GM08714 (cell line): ENCODE data around the gene NECTIN3.

ENCODE experiments used
- H3K4me3 ChIP-seq: fragments of 200-500 bp; sonication (Bioruptor generic); 2 replicates; pipeline ENCODE4 v1.5.1; 2014; ENCODE audit warnings: mild to moderate bottlenecking, low read length, inconsistent platforms
- ZNF274 ChIP-seq: IDR thresholded peaks from 2 replicates; pipeline ENCODE4 v1.6.1; 2012; ENCODE audit warnings: mild to moderate bottlenecking, low read depth, low read length

NECTIN3 gene, protein sequence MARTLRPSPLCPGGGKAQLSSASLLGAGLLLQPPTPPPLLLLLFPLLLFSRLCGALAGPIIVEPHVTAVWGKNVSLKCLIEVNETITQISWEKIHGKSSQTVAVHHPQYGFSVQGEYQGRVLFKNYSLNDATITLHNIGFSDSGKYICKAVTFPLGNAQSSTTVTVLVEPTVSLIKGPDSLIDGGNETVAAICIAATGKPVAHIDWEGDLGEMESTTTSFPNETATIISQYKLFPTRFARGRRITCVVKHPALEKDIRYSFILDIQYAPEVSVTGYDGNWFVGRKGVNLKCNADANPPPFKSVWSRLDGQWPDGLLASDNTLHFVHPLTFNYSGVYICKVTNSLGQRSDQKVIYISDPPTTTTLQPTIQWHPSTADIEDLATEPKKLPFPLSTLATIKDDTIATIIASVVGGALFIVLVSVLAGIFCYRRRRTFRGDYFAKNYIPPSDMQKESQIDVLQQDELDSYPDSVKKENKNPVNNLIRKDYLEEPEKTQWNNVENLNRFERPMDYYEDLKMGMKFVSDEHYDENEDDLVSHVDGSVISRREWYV

GRCh38 chr3:111071257-111072030 is at the start of gene NECTIN3:
Gene NECTIN3, plus strand, starts transcription at chr3:111071816. Its CDS starts 202 bp downstream, at chr3:111072018.
- peak within 1 kb of the TSS; percentile 50 for H3K4me3 ChIP-seq
- no peak for TF ChIP-seq ZNF274

GRCh38 chr3:111027868-111028267 is 43.7 kb upstream of the NECTIN3 start:
- no peak overlapping the region for H3K4me3 ChIP-seq
- no peak for TF ChIP-seq ZNF274

DNA sequence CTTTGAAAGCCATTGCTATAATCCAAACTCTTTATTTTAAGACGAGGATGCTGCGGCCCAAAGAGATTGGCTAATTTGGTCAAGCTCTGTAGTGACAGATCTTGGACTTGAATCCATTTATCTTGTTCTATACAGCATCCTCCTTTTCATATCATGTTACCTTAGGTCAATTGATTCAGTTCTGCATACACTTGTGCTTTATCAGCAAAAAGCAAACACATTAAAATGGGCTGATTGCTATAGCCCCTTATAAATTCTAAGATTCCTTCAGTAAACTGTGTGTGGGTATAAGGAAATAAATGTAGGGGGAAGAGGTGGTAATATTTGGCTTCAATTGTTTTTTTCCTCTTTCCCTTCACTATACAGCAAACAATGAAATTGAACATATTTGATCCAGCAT is 40.1 kb upstream of the NECTIN3 start:
- H3K4me3 ChIP-seq = no peak overlapping the region
- no peak for TF ChIP-seq ZNF274

DNA sequence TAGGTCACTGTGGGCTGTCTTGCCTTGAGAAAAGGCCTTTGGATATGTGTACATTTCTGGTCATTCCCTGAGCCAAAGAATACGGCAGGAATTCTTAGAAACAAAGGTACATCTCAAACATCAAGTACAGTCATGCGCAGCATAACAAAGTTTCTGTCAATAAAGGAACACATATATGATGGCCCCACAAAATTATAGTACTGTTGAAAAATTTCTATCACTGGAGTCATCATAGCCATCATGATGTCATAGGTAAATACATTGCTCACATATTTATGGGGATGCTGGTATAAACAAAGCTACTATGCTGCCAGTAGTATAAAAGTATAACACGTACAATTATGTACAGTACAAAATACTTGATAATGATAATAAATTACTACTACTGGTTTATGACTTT is 38.9 kb upstream of the NECTIN3 start:
- TF ChIP-seq ZNF274 = no peak

DNA sequence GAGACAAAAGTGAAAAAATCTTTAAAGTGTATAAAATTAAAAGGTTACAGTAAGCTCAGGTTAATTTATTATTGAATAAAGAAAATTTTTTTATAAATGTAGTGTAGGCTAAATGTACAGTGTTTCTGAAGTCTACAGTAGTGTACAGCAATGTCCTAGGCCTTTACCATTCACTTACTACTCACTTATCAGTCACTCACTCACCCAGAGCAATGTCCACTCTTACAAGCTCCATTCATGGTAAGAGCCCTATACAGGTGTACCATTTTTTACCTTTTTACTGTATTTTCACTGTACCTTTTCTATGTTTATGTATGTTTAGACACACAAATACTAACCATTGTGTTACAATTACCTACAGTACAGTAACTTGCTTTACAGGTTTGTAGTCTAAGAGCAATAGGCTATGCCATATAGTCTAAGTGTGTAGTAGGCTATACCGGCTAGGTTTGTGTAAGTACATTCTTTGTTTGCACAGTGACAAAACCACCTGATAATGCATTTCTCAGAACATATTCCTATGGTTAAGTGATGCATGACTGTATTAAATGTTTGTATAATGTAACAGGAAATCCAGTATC is 38.1 kb upstream of the NECTIN3 start:
- H3K4me3 ChIP-seq = no peak overlapping the region
- no peak for TF ChIP-seq ZNF274

More for the DNA sequence above, 38.9 kb upstream of the NECTIN3 start:
- H3K4me3 ChIP-seq = no peak overlapping the region

DNA sequence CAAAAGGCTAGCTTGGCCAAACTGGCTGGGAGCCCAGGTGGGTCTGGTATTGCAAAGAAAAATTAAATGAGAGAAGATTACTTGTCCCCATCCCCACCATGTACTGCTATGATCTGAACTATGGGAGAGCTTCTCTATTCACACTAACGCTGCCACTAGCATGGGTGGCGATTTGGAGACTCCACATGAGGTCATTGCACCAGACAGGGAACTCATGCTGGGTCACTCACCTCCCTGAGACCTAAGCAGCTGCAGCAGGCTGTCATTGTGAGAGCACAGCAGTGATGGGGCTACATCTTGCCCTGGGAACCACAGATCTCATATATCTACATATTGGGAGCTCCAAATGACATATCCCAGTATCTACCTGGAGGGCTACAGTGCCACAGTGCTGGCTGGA is 36.3 kb upstream of the NECTIN3 start:
- H3K4me3 ChIP-seq = no peak overlapping the region
- no peak for TF ChIP-seq ZNF274

- H3K4me3 ChIP-seq = no peak overlapping the region
Observed at GRCh38 chr3:111035902-111036301, 35.7 kb upstream of the NECTIN3 start.

DNA sequence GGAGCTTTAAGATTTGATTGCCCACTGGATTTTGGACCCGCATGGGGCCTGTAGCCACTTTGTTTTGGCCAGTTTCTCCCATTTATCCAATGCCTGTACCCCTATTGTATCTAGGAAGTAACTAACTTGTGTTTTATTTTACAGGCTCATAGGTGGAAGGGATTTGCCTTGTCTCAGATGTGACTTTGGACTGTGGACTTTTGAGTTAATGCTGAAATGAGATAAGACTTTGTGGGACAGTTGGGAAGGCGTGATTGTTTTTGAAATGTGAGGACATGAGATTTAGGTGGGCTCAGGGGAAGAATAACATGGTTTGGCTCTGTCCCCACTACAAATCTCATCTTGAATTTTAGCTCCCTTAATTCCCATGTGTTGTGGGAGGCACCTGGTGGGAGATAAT is 30.7 kb upstream of the NECTIN3 start:
- H3K4me3 ChIP-seq = no peak overlapping the region
- TF ChIP-seq ZNF274 = no peak

More at GRCh38 chr3:111035902-111036301, 35.7 kb upstream of the NECTIN3 start:
- TF ChIP-seq ZNF274 = no peak

DNA sequence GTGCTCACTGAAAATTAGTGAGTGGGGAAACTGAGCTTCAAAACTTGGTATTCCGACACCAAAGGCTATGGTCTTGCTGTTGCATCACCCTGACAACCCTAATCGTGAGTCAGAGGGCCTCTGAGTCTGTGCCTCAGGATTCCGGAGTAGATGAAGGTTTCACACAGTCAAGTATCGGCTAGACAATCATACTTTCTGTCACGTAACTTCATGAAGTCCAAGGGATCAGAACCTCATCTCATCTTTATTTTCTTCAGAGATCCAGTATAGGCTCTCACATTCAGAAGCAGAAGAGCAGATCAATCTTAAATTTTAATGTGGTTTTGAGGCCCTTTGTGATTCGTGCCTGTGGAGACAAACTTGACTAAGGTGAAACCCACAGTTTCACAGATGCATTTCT is 26.1 kb upstream of the NECTIN3 start:
- H3K4me3 ChIP-seq = no peak overlapping the region
- no peak for TF ChIP-seq ZNF274

- no peak for TF ChIP-seq ZNF274
- H3K4me3 ChIP-seq = no peak overlapping the region
Observed at GRCh38 chr3:111047042-111047441, 24.6 kb upstream of the NECTIN3 start.

DNA sequence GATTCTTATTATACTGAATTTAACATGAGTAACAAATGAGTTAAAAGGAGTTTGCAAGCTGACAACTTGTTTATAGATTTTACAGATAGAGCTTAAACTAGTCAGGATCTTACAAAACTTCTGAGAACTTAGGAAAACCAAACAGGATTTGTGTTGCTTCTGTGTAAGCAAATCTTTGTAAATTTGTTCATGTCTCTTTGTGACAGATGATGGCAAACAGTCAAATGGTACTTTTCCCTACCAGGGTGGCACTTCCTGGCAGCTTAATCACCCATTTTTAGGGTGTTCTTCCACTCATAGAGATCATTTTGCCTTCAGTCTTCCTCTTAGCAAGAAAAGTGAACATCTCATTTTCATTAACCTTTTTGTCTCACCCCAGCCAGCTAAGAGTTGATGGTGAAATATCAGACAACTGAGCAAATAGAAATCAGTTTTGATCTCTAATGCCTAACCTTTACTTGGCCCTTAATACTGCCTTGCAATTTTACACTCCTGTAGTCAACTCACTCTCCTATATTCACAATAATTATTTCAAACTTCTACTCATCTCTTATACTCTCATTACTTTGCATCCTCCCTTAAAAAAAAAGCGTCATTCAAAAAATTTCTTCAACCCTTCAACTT is 23.7 kb upstream of the NECTIN3 start:
- H3K4me3 ChIP-seq = no peak overlapping the region
- TF ChIP-seq ZNF274 = no peak

DNA sequence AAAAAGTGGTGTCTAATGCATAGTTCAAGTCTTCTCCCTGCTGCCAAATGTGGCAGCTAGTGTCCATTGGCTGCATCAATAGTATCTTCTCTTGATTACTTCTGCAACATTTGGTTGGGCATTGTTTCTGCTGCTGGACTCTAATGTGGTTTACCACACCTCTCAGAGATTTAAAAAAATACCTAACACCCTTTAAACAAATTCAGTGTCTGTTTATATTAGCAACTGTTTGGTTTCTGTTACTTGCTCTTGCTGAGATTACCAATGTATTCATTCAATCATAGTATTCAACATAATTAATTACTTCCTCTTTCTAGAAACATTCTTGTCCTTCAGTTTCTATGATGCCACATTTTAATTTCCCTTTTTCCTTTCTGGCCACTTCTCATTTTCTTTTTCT is 20.3 kb upstream of the NECTIN3 start:
- TF ChIP-seq ZNF274 = no peak
- no peak overlapping the region for H3K4me3 ChIP-seq

DNA sequence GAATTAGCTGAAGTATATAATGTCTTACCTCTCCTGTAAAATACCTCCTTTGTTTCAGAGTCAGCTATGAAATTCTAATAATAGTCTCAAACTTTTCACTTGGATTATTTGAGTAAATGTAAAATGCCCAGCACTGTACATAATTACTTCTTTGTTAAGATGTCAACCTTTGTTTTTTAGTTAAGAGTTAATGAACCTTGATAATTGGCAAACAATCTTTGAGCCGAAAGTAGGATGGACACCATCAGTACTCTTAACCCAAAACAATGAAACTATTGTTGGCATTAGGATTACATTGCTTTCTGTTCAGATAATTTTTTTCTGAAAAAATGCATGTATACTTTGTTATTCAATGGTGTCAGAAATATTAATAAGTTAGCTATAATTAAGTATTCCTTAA is 3.0 kb upstream of the NECTIN3 start:
- no peak for TF ChIP-seq ZNF274
- H3K4me3 ChIP-seq = no peak overlapping the region

- no peak overlapping the region for H3K4me3 ChIP-seq
- no peak for TF ChIP-seq ZNF274
Observed at GRCh38 chr3:111069974-111070771, 1.4 kb upstream of the NECTIN3 start.
